Brain microvascular endothelial cell (primary cell): ENCODE measurements around the gene CSF1R.
"Not testable (repeated sequence)": the region's sequence is repeated elsewhere in the genome, so short reads cannot be mapped to it uniquely, and the experiment has no call there.

ENCODE experiments used
- DNase-seq: peaks from one replicate; pipeline ENCODE4 v3.0.0-alpha.2; 2020
- H3K27ac ChIP-seq: fragments of 250-450 bp; sonication (Bioruptor Pico); 2 replicates; pipeline ENCODE4 v1.5.1; 2020; ENCODE audit warnings: mild to moderate bottlenecking, moderate library complexity
- H3K27me3 ChIP-seq: fragments of 250-450 bp; sonication (Bioruptor Pico); replicated peaks from 2 replicates; pipeline ENCODE4 v1.5.1; 2020; ENCODE audit warnings: mild to moderate bottlenecking
- H3K36me3 ChIP-seq: fragments of 250-450 bp; sonication (Bioruptor Pico); replicated peaks from 2 replicates; pipeline ENCODE4 v1.5.1; 2020; ENCODE audit warnings: mild to moderate bottlenecking
- H3K4me3 ChIP-seq: 2 replicates; pipeline ENCODE4 v1.5.1; 2011; ENCODE audit warnings: low read depth, mild to moderate bottlenecking, control low read depth, low read length, moderate library complexity
- CTCF ChIP-seq: IDR thresholded peaks from 2 replicates; pipeline ENCODE4 v1.5.1; 2011; ENCODE audit warnings: low read depth, mild to moderate bottlenecking, moderate library complexity, low read length, control low read depth, inconsistent platforms; ENCODE audit errors: missing control alignments
- in situ Hi-C: cut with HindIII; loops from 2 replicates; pipeline ENCODE4 v1.10.0; 2017; ENCODE audit warnings: low sequenced_read_pairs, low pct_ligation_motif_present

CSF1R gene

GRCh38 chr5:150053713-150054392, 32.5 kb downstream of the CSF1R start:
- DNase-seq = no peak
- H3K27ac ChIP-seq = peak overlapping the region; percentile 62
- H3K36me3 ChIP-seq = peaks cover 56% of the 10 kb centered on the region
- in situ Hi-C loops = no loop called here
- no peak for TF ChIP-seq CTCF
- H3K4me3 ChIP-seq = no peak overlapping the region
- H3K27me3 ChIP-seq = no peaks in the 10 kb centered on the region

GRCh38 chr5:150052956-150053712, 33.2 kb downstream of the CSF1R start:
- peak overlapping the region; percentile 62 for H3K27ac ChIP-seq
- TF ChIP-seq CTCF = no peak
- no peak overlapping the region for H3K4me3 ChIP-seq
- peak; percentile 79 for DNase-seq
- in situ Hi-C loops = no loop called here
- peaks cover 63% of the 10 kb centered on the region for H3K36me3 ChIP-seq
- H3K27me3 ChIP-seq = no peaks in the 10 kb centered on the region

- H3K4me3 ChIP-seq = no peak overlapping the region
- no peaks in the 10 kb centered on the region for H3K27me3 ChIP-seq
- TF ChIP-seq CTCF = no peak
- no peak for DNase-seq
- in situ Hi-C loops = no loop called here
- H3K36me3 ChIP-seq = peaks cover 70% of the 10 kb centered on the region
- no peak overlapping the region for H3K27ac ChIP-seq
Measured at GRCh38 chr5:150052226-150052955, 34.0 kb downstream of the CSF1R start.

GRCh38 chr5:150051657-150052195, 34.6 kb downstream of the CSF1R start:
- Histone ChIP-seq H3K4me3 (no peak overlapping the region), H3K27me3 (no peaks in the 10 kb centered on the region), H3K27ac (no peak overlapping the region), H3K36me3 (peaks cover 72% of the 10 kb centered on the region)
- in situ Hi-C loops = no loop called here
- no peak for TF ChIP-seq CTCF
- DNase-seq = no peak

GRCh38 chr5:150050172-150050811, 36.1 kb downstream of the CSF1R start:
- in situ Hi-C loops, H3K4me3 ChIP-seq, H3K27me3 ChIP-seq: not testable (repeated sequence)
- peak; percentile 66 for DNase-seq
- Histone ChIP-seq H3K27ac (peak overlapping the region; percentile 28), H3K36me3 (peaks cover 76% of the 10 kb centered on the region)

- H3K4me3 ChIP-seq = no peak overlapping the region
- DNase-seq = no peak
- TF ChIP-seq CTCF = no peak
- in situ Hi-C loops = no loop called here
- peaks cover 69% of the 10 kb centered on the region for H3K36me3 ChIP-seq
- no peak overlapping the region for H3K27ac ChIP-seq
- H3K27me3 ChIP-seq = no peaks in the 10 kb centered on the region
Measured at GRCh38 chr5:150046031-150046430, 40.3 kb downstream of the CSF1R start.
